Measurements from ENCODE around the gene PLD5.
"Not testable (repeated sequence)": the region's sequence is repeated elsewhere in the genome, so short reads cannot be mapped to it uniquely, and the experiment has no call there.

PLD5 gene

DNA sequence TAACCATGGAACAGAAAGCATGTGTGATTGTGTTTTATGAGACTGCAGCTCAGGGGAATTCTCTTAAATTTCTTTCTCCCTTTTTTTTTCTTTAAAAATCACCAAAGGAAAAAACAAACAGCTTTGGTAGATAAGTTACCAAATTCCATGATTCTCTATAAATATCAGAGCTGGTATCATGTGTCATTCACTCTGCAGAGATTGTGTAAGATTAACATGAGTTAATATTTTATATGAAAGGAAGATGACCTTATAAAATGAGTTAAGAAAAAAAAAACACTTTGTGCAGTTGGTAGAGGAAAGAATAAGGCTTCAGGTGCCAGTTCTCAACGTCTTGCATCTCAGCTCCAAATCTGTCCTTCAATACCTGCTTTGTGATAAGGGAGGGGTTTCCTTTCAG is 287.4 kb downstream of the PLD5 start:
- no peak overlapping the region for H2AFZ ChIP-seq (ENCODE audit: insufficient read depth, low read length, poor library complexity)
- H3K4me3 ChIP-seq (ENCODE audit: low read depth, low read length): no peak overlapping the region
- no peak overlapping the region for H2BK5ac ChIP-seq (ENCODE audit: low read depth, low read length, poor library complexity)
- no peak overlapping the region for H3K4ac ChIP-seq (ENCODE audit: low read depth, low read length)
- no peak overlapping the region for H3K4me2 ChIP-seq (ENCODE audit: low read length)
- no peak overlapping the region for H2BK120ac ChIP-seq (ENCODE audit: insufficient read depth, low read length, poor library complexity)
- H3K4me1 ChIP-seq (ENCODE audit: control insufficient read depth in 1 of 2, insufficient read depth in 2 of 2, low read length in 2 of 2): peaks cover 2 to 3% of the 10 kb centered on the region in 2 experiments
- H4K12ac ChIP-seq (ENCODE audit: low read depth, low read length): no peak overlapping the region
- no peak overlapping the region for H3K18ac ChIP-seq (ENCODE audit: low read length)
- H3K14ac ChIP-seq (ENCODE audit: low read length): no peak overlapping the region
- no CpG with 5 or more reads among the region's 1 CpG for WGBS (ENCODE audit: extremely low coverage, insufficient coverage, insufficient read length)
- peaks cover 3% of the 10 kb centered on the region for H3K9me3 ChIP-seq (ENCODE audit: insufficient read depth, low read depth, low read length)
- no peak overlapping the region for H2AK5ac ChIP-seq (ENCODE audit: low read length)
- H3K23ac ChIP-seq (ENCODE audit: low read length): no peak overlapping the region
- H3K9ac ChIP-seq (ENCODE audit: low read length): no peak overlapping the region
- H3K27me3 ChIP-seq (ENCODE audit: insufficient read depth, low read length): no peaks in the 10 kb centered on the region
- no peak overlapping the region for H4K8ac ChIP-seq (ENCODE audit: low read depth, low read length)
- no peaks in the 10 kb centered on the region for H3K79me1 ChIP-seq (ENCODE audit: low read length)
- no peaks in the 10 kb centered on the region for H3K79me2 ChIP-seq (ENCODE audit: control insufficient read depth, insufficient read depth, low read length, poor library complexity)
- no peak overlapping the region for H2BK12ac ChIP-seq (ENCODE audit: low read length)
- no peak for DNase-seq
- no peak overlapping the region for H4K91ac ChIP-seq (ENCODE audit: low read depth, low read length)
- peaks cover 0 to 2% of the 10 kb centered on the region in 2 experiments for H3K36me3 ChIP-seq (ENCODE audit: control insufficient read depth in 1 of 2, insufficient read depth in 2 of 2, low read length in 2 of 2)
- no peak overlapping the region for H3K27ac ChIP-seq (ENCODE audit: low read depth, low read length)

DNA sequence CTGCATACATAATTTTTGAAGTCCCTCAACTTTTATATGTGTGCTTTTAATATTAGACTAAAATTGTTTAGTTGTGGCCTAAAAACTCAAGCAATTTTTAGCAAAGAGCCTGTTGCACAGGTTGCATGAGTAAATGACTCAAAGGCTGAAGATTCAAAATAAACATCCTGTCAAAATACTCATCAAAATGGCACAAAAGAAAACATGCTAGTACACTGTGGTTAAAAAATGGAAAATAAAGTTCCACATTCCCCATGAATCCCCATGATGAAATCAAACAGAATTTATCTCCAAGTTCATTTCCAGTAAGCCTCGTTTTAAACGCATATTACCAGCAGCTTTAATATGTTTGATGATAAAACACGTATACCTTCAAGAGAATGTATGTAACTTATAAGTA is 295.5 kb downstream of the PLD5 start:
- Histone ChIP-seq H4K12ac (ENCODE audit: low read depth, low read length) (no peak overlapping the region), H3K9me3 (ENCODE audit: insufficient read depth, low read depth, low read length) (no peaks in the 10 kb centered on the region)

DNA sequence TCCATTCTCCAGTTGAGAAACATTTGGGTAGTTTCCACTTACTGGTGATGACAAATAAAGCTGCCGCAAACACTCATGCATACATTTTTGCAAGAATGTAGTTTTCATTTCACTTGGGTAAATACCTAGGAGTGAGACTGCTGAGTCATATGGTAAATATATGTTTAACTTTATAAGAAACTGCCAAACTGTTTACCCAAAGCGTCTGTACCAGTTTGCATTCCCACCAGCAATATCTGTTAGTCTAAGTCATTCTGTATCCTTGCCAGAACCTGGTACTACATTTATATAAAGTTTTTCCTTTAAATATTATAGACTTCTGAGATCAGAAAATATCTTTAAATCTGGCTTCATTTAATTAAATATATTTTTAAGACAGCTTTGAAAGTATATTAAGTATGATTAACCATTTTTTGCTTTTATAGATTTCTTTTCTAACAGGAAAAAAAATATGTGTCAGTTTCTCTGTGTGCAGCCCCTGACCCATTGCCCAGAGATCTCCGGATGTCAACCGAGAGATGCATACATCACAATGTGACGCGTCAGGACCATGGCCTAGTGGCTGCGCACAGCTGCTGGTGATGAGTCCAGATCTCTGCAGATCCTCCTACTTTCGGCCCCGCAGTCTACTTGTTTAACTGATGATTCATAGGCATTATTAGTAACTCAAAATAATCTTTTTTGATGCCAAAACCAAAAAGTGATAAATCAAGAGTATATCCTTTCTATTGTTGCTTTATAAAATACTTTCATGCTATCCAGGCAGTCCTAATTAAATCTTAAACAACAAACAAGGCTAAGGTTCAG is 298.5 kb downstream of the PLD5 start:
- H3K4ac ChIP-seq (ENCODE audit: low read depth, low read length): no peak overlapping the region
- no peak overlapping the region for H3K23ac ChIP-seq (ENCODE audit: low read length)
- peak; percentile 18 to 56 for DNase-seq
- no peak overlapping the region for H3K14ac ChIP-seq (ENCODE audit: low read length)
- no peak overlapping the region for H2AFZ ChIP-seq (ENCODE audit: insufficient read depth, low read length, poor library complexity)
- peaks cover 0 to 3% of the 10 kb centered on the region in 2 experiments for H3K36me3 ChIP-seq (ENCODE audit: control insufficient read depth in 1 of 2, insufficient read depth in 2 of 2, low read length in 2 of 2)
- H2BK120ac ChIP-seq (ENCODE audit: insufficient read depth, low read length, poor library complexity): no peak overlapping the region
- H2AK5ac ChIP-seq (ENCODE audit: low read length): no peak overlapping the region
- H2BK5ac ChIP-seq (ENCODE audit: low read depth, low read length, poor library complexity): no peak overlapping the region
- no CpG with 5 or more reads among the region's 9 CpGs for WGBS (ENCODE audit: extremely low coverage, insufficient coverage, insufficient read length)
- no peak overlapping the region for H4K12ac ChIP-seq (ENCODE audit: low read depth, low read length)
- no peaks in the 10 kb centered on the region for H3K79me1 ChIP-seq (ENCODE audit: low read length)
- no peak overlapping the region for H4K8ac ChIP-seq (ENCODE audit: low read depth, low read length)
- H3K9me3 ChIP-seq (ENCODE audit: insufficient read depth, low read depth, low read length): no peaks in the 10 kb centered on the region
- H4K91ac ChIP-seq (ENCODE audit: low read depth, low read length): no peak overlapping the region
- H3K18ac ChIP-seq (ENCODE audit: low read length): no peak overlapping the region
- no peaks in the 10 kb centered on the region for H3K4me1 ChIP-seq (ENCODE audit: control insufficient read depth in 1 of 2, insufficient read depth in 2 of 2, low read length in 2 of 2)
- H3K9ac ChIP-seq (ENCODE audit: low read length): no peak overlapping the region
- H3K27ac ChIP-seq (ENCODE audit: low read depth, low read length): no peak overlapping the region
- H3K27me3 ChIP-seq (ENCODE audit: insufficient read depth, low read length): no peaks in the 10 kb centered on the region
- H3K4me2 ChIP-seq (ENCODE audit: low read length): no peak overlapping the region
- H3K4me3 ChIP-seq (ENCODE audit: low read depth, low read length): no peak overlapping the region
- H2BK12ac ChIP-seq (ENCODE audit: low read length): no peak overlapping the region
- no peaks in the 10 kb centered on the region for H3K79me2 ChIP-seq (ENCODE audit: control insufficient read depth, insufficient read depth, low read length, poor library complexity)

More for the DNA sequence above, 295.5 kb downstream of the PLD5 start:
- no CpG with 5 or more reads among the region's 3 CpGs for WGBS (ENCODE audit: extremely low coverage, insufficient coverage, insufficient read length)
- H2AK5ac ChIP-seq (ENCODE audit: low read length): no peak overlapping the region
- no peaks in the 10 kb centered on the region for H3K4me1 ChIP-seq (ENCODE audit: control insufficient read depth in 1 of 2, insufficient read depth in 2 of 2, low read length in 2 of 2)
- no peak overlapping the region for H3K4me3 ChIP-seq (ENCODE audit: low read depth, low read length)
- no peak overlapping the region for H2BK120ac ChIP-seq (ENCODE audit: insufficient read depth, low read length, poor library complexity)
- H3K23ac ChIP-seq (ENCODE audit: low read length): no peak overlapping the region
- H2BK12ac ChIP-seq (ENCODE audit: low read length): no peak overlapping the region
- H3K4me2 ChIP-seq (ENCODE audit: low read length): no peak overlapping the region
- no peaks in the 10 kb centered on the region for H3K27me3 ChIP-seq (ENCODE audit: insufficient read depth, low read length)
- H3K27ac ChIP-seq (ENCODE audit: low read depth, low read length): no peak overlapping the region
- H3K9ac ChIP-seq (ENCODE audit: low read length): no peak overlapping the region
- no peak overlapping the region for H4K91ac ChIP-seq (ENCODE audit: low read depth, low read length)
- H3K79me1 ChIP-seq (ENCODE audit: low read length): no peaks in the 10 kb centered on the region
- no peak overlapping the region for H3K4ac ChIP-seq (ENCODE audit: low read depth, low read length)
- H3K14ac ChIP-seq (ENCODE audit: low read length): no peak overlapping the region
- H2BK5ac ChIP-seq (ENCODE audit: low read depth, low read length, poor library complexity): no peak overlapping the region
- no peak overlapping the region for H4K8ac ChIP-seq (ENCODE audit: low read depth, low read length)
- H2AFZ ChIP-seq (ENCODE audit: insufficient read depth, low read length, poor library complexity): no peak overlapping the region
- no peak for DNase-seq
- no peak overlapping the region for H3K18ac ChIP-seq (ENCODE audit: low read length)
- H3K36me3 ChIP-seq (ENCODE audit: control insufficient read depth in 1 of 2, insufficient read depth in 2 of 2, low read length in 2 of 2): peaks cover 0 to 3% of the 10 kb centered on the region in 2 experiments
- no peaks in the 10 kb centered on the region for H3K79me2 ChIP-seq (ENCODE audit: control insufficient read depth, insufficient read depth, low read length, poor library complexity)

DNA sequence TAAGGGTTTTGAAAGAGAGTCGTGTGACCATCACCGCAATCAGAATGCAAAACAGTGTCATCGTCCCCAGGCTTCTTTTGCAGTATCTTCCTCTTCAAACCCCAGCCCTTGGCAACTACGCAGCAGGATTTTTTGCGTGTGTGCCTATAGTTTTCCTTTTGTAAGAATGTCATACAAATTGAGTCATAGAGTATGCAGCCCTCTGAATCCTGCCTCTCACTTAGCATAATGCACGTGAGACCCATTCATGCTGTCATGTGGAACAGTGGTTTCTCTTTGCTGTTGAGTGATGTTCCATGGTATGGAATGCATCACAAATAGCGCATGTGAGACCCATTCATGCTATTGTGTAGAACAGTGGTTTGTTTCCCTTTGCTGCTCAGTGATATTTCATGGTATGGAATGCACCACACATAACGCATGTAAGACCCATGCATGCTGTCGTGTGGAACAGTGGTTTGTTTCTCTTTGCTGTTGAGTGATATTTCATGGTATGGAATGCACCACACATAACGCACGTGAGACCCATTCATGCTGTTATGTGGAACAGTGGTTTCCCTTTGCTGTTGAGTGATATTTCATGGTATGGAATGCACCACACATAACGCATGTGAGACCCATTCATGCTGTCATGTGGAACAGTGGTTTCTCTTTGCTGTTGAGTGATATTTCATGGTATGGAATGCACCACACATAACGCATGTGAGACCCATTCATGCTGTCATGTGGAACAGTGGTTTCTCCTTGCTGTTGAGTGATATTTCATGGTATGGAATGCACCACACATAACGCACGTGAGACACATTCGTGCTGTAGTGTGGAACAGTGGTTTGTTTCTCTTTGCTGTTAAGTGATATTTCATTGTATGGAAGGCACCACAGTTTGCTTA is 299.4 kb downstream of the PLD5 start:
- not testable (repeated sequence) for H3K27ac ChIP-seq (ENCODE audit: low read depth, low read length)
- WGBS (ENCODE audit: extremely low coverage, insufficient coverage, insufficient read length): no CpG with 5 or more reads among the region's 16 CpGs

More for the DNA sequence above, 299.4 kb downstream of the PLD5 start:
- not testable (repeated sequence) for H3K9me3 ChIP-seq (ENCODE audit: insufficient read depth, low read depth, low read length); H3K79me1 ChIP-seq (ENCODE audit: low read length); H3K79me2 ChIP-seq (ENCODE audit: control insufficient read depth, insufficient read depth, low read length, poor library complexity); H3K4ac ChIP-seq (ENCODE audit: low read depth, low read length); H4K12ac ChIP-seq (ENCODE audit: low read depth, low read length); H3K4me2 ChIP-seq (ENCODE audit: low read length); H2AFZ ChIP-seq (ENCODE audit: insufficient read depth, low read length, poor library complexity); H3K36me3 ChIP-seq (ENCODE audit: control insufficient read depth in 1 of 2, insufficient read depth in 2 of 2, low read length in 2 of 2); H4K8ac ChIP-seq (ENCODE audit: low read depth, low read length); H2BK120ac ChIP-seq (ENCODE audit: insufficient read depth, low read length, poor library complexity); H2BK5ac ChIP-seq (ENCODE audit: low read depth, low read length, poor library complexity); H3K14ac ChIP-seq (ENCODE audit: low read length); H2BK12ac ChIP-seq (ENCODE audit: low read length); H3K18ac ChIP-seq (ENCODE audit: low read length); DNase-seq; H2AK5ac ChIP-seq (ENCODE audit: low read length); H3K9ac ChIP-seq (ENCODE audit: low read length); H3K27me3 ChIP-seq (ENCODE audit: insufficient read depth, low read length); H3K4me3 ChIP-seq (ENCODE audit: low read depth, low read length); H4K91ac ChIP-seq (ENCODE audit: low read depth, low read length); H3K4me1 ChIP-seq (ENCODE audit: control insufficient read depth in 1 of 2, insufficient read depth in 2 of 2, low read length in 2 of 2)
- H3K23ac ChIP-seq (ENCODE audit: low read length): peak overlapping the region; percentile 81
